GM04503 (cell line): ENCODE results near the gene BTG3.

Source experiments
- DNase-seq: peaks from one replicate; pipeline ENCODE4 v3.0.0-alpha.2; 2012; ENCODE audit warnings: low read depth

BTG3 gene

GRCh38 chr21:17612565-17613241 lies at the start of gene BTG3:
Gene BTG3 (minus strand): TSS chr21:17612901. CDS start chr21:17609144, 3,757 bp downstream.
- DNase-seq: no peak

GRCh38 chr21:17660862-17661261 lies 48.2 kb upstream of the BTG3 start:
- DNase-seq: no peak

- DNase-seq: peak; percentile 34
Measured at GRCh38 chr21:17660452-17660851, 47.8 kb upstream of the BTG3 start.

- DNase-seq: no peak
Measured at GRCh38 chr21:17658931-17659330, 46.2 kb upstream of the BTG3 start.

GRCh38 chr21:17651526-17651925 lies 38.8 kb upstream of the BTG3 start:
- DNase-seq: no peak

GRCh38 chr21:17650292-17650691 lies 37.6 kb upstream of the BTG3 start:
- DNase-seq: no peak

- no peak for DNase-seq
Measured at GRCh38 chr21:17646790-17647189, 34.1 kb upstream of the BTG3 start.

GRCh38 chr21:17644186-17644585 lies 31.5 kb upstream of the BTG3 start:
- no peak for DNase-seq

- DNase-seq: no peak
Measured at GRCh38 chr21:17640821-17641220, 28.1 kb upstream of the BTG3 start.

GRCh38 chr21:17636711-17637110 lies 24.0 kb upstream of the BTG3 start:
- no peak for DNase-seq

GRCh38 chr21:17631195-17631594 lies 18.5 kb upstream of the BTG3 start:
- no peak for DNase-seq

- DNase-seq: no peak
Measured at GRCh38 chr21:17622018-17622417, 9.3 kb upstream of the BTG3 start.

- DNase-seq: no peak
Measured at GRCh38 chr21:17616831-17617230, 4.1 kb upstream of the BTG3 start.

GRCh38 chr21:17613242-17613676 lies 558 bp upstream of the BTG3 start:
- DNase-seq: no peak

- no peak for DNase-seq
Measured at GRCh38 chr21:17612023-17612564, 607 bp downstream of the BTG3 start.

- DNase-seq: peak; percentile 49
Measured at GRCh38 chr21:17611414-17612022, 1.2 kb downstream of the BTG3 start.

GRCh38 chr21:17610911-17611310 lies 1.8 kb downstream of the BTG3 start:
- DNase-seq: no peak

GRCh38 chr21:17609681-17610080 lies 3.0 kb downstream of the BTG3 start:
- DNase-seq: no peak

GRCh38 chr21:17607684-17608083 lies 5.0 kb downstream of the BTG3 start:
- no peak for DNase-seq

GRCh38 chr21:17602874-17603273 lies 9.8 kb downstream of the BTG3 start:
- no peak for DNase-seq

GRCh38 chr21:17598437-17598836 lies 14.3 kb downstream of the BTG3 start:
- DNase-seq: no peak

GRCh38 chr21:17597680-17598079 lies 15.0 kb downstream of the BTG3 start:
- no peak for DNase-seq

- DNase-seq: no peak
Measured at GRCh38 chr21:17590430-17590829, 22.3 kb downstream of the BTG3 start.
